HG03159 (cell line): ENCODE measurements around the gene ZNF423.
"Not testable (repeated sequence)": the region's sequence is repeated elsewhere in the genome, so short reads cannot be mapped to it uniquely, and the experiment has no call there.

ENCODE experiments used
- ATAC-seq: cut with Tn5 transposase; IDR thresholded peaks from one replicate; pipeline ENCODE4 v1.9.1; 2021; ENCODE audit warnings: mild to moderate bottlenecking, moderate library complexity; ENCODE audit not compliant: unreplicated experiment

The ZNF423 gene

DNA sequence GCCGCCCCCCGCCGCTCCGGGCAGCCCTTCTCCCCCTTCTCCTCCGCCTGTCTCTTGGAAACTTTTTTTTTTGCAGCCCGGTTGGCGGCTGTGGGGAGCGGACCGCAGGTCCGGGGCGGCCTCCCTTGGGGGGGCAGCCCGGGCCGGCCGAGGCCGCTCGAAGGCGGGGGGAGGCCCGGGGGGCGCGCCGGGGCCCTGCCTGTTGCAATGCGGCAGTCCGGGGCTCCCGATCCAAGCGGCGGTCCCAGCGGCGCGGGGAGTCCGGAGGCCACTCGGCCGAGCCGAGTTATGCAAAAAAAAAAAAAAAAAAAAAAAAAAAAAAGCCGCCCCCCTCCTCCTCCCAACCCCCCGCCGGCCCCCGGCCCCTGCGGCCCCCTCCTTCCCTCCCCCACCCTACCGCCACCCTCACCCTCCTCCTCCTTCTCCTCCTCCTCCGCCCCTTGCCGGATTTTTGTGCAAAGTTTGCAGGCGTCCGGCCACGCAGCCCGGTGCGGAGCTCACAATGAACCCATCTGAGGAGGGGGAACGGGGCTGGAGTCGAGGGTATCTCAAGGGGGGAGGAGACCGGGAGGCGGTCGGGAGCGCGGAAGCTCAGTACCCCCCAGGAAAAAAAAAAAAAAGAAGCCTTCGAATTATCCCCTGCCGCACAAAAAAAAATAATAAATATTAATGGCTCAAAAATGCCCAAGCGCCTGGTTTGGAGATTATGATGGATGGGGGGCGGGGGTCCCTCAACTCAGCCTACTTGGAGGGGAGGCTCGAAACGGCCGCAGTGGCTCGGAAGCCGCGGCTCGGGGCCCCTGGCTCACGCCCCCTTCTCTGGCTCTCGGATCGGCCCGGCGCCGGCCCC, at the start of gene ZNF423:
Gene ZNF423, minus strand, starts transcription at position 291 of the 850 bp plus-strand sequence. CDS start 338 bp downstream, outside the sequence.
- ATAC-seq: no peak

GRCh38 chr16:49904348-49905062, 48.6 kb upstream of the ZNF423 start:
- ATAC-seq: no peak

GRCh38 chr16:49902908-49903307, 47.0 kb upstream of the ZNF423 start:
- ATAC-seq: no peak

GRCh38 chr16:49901711-49902110, 45.8 kb upstream of the ZNF423 start:
- ATAC-seq: no peak

DNA sequence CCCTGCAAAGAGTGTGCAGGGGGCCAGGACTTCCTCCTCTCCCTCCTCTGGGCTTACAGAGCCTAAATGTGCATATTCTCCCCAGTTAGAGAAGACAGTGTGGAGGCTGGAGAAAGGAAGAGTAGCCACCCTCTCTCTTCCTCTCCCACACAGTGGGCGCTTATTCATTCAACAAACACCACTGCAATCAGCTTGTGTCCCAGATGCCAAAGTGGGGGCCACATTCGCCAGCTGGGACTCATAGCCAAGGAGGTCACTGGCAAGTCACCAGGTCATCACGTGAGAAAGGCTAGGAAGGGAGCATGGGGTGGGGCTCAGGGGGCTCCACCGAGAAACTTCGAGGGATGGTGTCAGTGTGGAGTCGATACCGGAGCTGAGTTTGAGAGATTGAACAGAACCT, 45.0 kb upstream of the ZNF423 start:
- no peak for ATAC-seq

GRCh38 chr16:49899991-49900695, 44.2 kb upstream of the ZNF423 start:
- no peak for ATAC-seq

- ATAC-seq: no peak
Observed at GRCh38 chr16:49896447-49896964, 40.6 kb upstream of the ZNF423 start.

GRCh38 chr16:49890876-49891275, 35.0 kb upstream of the ZNF423 start:
- ATAC-seq: no peak

- ATAC-seq: no peak
Observed at GRCh38 chr16:49889725-49890397, 33.9 kb upstream of the ZNF423 start.

DNA sequence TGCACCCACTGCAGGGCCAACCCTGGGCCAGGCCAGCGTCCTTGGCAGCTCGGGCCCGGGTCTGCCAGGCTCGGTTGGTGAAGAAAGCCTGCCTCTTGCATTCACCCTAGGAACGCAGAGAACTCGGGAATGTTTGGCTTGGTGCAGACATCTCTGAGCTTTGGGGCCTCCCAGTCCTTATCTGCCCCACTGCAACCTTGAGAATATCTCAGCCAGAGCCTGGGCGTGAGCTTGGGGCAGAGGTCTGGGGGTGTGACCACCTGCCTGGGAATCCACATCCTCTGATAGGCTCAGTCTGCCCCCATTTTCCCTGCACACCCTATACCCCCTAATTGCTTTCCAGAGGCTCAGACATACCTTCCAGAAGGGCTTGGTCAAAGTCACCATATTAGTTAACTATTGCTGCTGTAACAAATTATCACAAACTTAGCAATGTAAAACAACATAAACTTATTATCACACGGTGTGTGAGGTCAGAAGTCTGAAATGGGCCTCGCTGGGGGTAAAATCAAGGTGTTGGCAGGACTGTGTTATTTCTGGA, 30.7 kb upstream of the ZNF423 start:
- no peak for ATAC-seq

DNA sequence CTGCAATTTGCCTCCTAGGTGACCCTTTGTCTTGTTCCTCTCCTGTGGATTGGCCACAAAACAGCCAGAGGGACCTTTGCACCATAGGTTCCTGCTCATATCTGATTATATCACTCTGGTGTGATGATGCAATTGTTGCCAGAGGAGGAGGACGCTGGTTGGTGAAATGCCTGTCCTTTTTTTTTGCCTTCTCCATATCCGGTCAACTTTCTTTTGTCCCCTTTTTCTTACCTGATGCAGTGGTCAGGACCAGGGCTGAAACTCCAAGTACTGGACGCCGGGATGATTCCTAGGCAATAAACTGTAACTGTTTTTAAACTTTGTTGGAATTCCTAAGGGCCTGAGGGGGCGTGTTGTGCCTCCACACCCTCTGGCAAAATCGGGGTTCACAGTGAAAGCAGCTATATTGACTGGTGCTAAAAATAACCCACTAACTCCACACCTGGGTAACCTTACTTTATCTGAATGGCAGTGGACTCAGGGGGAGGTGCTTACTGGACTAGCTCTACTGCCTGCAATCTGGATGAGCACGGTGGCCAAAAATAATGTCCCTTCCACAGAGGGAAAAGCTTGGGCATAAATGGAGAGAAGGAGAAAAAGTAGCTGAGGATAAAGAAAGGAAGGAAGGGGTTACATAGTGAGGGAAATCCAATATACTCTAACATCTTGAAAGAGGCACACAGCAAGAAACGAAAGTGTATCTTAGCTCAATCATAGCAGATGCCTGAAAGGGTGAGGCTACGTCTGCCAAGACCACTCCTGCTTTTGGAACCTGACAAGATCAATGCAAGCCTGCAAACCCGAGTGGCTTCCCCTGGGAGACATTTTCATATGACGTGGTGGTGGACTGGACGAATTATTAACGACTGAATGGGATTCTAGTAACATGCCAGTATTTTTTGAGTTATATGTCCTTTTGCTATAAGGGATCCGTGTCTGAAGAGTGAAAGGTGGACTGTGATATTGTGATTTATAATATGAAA, 28.4 kb upstream of the ZNF423 start:
- no peak for ATAC-seq

- ATAC-seq: no peak
Observed at GRCh38 chr16:49883076-49884014, 27.4 kb upstream of the ZNF423 start.

GRCh38 chr16:49881890-49882289, 26.0 kb upstream of the ZNF423 start:
- no peak for ATAC-seq

GRCh38 chr16:49878540-49878939, 22.6 kb upstream of the ZNF423 start:
- not testable (repeated sequence) for ATAC-seq

DNA sequence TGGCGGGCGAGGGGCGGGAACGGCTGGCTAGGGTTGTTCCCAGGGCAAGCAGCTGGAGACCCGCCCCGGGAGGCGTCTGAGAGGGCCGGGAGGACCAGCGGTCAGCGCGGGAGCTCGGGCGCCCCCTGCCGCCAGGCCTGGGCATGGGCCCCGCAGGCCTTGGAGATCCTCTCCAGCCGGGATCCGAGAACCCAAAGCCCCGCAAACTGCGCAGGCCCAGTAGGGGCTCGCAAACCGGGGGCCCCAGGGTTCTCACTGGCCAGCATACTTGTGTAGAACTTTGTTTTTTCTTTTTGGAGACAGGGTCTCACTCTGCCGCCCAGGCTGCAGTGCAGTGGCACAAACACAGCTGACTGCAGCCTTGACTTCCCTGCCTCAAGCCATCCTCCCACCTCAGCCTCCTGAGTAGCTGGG, 20.8 kb upstream of the ZNF423 start:
- peak; percentile 61 for ATAC-seq

DNA sequence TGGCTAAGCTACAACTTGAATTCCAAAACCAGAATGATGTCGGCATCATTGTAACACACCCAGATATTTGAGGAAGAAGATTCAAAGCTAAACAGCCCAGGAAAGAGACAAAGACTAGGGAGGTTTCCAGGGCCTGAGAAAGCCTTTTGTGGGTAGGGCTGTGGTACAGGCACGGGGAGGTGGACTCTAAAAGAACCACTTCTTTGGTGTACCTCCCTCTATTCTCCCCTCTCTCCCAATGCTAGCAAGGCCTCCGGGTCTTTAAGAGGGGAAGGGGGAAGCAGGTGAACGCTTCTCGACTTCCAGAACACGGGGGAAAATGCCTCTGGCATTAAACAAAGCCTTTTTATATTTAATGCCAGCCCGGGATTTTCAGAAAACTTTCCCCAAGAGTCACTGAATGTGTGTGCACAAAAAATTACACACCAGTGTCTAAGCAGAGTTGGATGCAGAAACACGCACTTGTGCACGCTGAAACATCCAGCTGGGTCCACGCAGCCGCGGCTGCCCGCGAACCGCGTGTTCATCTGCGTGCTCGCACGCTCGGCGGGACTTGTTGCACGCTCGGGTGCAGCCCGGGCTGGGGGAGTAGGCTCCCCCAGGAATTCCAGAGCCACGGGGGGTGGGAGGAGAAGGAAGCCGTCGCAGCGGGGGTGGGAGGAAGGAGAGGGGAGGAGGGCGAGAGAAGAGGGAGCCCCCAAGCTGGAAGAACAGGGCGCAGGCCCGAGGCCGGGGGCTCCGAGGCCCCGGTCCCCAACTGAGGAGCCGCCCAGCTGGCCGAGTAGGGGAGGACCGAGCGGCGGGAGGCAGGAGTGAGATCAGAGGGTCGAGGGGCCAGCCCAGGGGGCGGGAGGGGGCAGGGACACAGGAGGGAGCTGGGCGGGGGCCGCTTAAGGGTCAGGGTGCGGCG, 20.1 kb upstream of the ZNF423 start:
- ATAC-seq: no peak

DNA sequence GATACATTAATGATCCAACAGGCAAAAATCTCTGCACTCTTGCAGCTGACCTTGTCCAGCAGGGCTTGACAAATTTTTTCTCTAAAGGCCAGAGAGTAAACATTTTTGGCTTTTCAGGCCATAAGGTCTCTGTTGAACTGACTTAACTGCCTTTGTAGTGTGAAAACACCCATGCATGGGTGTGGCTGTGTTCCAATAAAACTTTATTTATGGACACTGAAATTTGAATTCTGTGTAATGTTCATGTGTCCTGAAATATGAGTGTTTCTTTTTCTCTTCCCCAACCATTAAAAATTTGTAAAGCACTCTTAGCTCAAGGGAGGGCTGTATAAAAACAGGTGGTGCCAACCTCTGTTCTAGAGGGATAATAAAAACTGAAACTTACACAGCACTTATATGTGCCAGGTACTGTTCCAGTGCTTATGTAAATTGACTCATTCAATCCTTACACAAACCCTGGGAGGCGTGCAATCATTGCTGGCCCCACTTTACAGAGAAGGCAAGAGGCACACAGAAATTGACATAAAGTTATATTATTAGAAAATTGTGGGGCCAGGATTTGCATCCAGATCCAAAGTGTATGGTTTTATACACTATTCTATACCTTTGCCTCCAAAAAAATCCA, 18.8 kb upstream of the ZNF423 start:
- no peak for ATAC-seq
